Caki2 (cell line): ENCODE data around the gene MYO9B. TPM values are rescaled to one million over a fixed set of nuclear protein-coding genes. Genes with fewer than 3 reads are reported as not detected.

Experiments used
- DNase-seq: peaks from one replicate; pipeline ENCODE4 v3.0.0-alpha.2; 2015; ENCODE audit warnings: low read depth
- in situ Hi-C: cut with HindIII; loops from 2 replicates; pipeline ENCODE4 v1.10.0; 2016; ENCODE audit warnings: low sequenced_read_pairs, low pct_unique_long_range_greater_than_20kb, mixed read lengths
- total RNA-seq: library from RNA; depleted of rRNA; stranded (reverse); fragments of >200 nt; shearing (Covaris generic); gene quantifications from 2 replicates; pipeline ENCODE4 v1.2.3, GENCODE V29; 2014; ENCODE audit warnings: low replicate concordance

Gene MYO9B
- total RNA-seq, 1 experiment from 2014 or later, result 29.6 TPM

DNA sequence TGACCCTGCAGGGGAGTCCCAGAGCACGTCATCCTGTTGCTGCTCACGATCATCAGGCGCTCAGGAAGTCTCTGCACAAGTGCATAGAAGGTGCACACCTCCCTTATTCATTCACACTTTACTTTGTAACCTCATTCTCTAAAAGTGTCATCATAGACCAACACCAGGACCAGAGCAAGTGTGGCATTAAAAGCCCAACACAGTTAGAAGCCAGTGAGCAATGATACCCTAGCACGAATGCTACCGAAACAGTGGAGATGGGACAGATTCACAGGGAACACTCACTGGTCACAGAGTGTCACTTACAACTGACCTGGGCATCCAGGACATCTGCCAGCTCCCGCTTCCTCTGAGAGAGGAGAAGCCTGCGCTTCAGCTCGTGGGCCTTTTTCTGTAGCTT lies 17.3 kb upstream of the MYO9B start:
- in situ Hi-C loops, result no loop called here
- DNase-seq, result no peak

DNA sequence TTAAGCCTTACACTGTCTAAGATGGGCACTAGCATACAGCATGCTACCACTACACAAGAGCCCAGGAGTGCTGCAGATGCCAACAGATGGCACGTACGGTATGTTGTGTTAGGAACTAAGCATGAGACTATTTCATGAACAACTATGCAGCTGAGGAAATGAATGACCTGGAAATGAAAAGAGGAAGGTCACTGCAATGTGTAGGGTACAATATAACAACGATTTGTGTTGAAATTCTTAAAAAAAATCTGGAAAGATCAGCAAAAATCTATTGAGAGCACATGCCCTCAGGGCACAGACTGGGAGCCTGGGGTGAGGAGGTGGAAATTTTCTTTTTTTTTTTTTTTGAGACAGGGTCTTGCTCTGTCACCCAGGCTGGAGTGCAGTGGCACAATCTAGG lies 14.8 kb upstream of the MYO9B start:
- DNase-seq, result no peak
- in situ Hi-C loops, result no loop called here

DNA sequence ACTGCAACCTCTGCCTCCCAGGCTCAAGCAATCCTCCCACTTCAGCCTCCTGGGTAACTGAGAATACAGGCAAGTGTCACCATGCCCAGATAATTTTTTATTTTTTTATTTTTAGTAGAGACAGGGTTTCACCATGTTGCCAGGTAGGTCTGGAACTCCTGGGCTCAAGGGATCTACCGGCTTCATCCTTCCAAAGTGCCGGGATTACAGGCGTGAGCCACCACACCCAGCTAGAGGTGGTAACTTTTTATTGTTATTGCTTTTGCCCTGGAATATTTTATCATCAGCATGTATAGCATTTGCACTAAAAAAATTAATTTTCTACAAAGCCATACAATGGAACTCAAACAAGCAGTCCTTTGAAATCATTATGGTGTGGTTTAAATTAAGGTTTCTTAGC lies 14.4 kb upstream of the MYO9B start:
- DNase-seq, result no peak
- in situ Hi-C loops, result no loop called here

DNA sequence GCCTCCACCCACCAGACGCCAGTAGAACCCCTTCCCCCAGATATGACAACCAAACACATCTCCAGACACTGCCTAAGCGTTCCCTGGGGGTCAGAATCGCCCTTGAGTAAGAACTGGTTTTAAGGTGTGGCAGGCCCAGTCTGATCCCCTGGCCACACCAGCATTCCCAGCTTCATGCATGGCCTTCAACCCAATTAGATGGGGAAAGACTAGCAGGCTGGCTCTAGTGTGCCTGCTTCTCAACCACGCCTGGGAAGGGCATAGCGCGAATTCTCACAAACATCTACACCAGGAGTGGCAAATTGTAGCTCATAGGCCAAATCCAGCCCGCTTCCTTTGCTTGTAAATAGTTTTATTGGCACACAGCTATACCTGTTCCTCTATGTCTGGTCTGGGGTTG lies 13.9 kb upstream of the MYO9B start:
- no peak for DNase-seq
- in situ Hi-C loops, result no loop called here

DNA sequence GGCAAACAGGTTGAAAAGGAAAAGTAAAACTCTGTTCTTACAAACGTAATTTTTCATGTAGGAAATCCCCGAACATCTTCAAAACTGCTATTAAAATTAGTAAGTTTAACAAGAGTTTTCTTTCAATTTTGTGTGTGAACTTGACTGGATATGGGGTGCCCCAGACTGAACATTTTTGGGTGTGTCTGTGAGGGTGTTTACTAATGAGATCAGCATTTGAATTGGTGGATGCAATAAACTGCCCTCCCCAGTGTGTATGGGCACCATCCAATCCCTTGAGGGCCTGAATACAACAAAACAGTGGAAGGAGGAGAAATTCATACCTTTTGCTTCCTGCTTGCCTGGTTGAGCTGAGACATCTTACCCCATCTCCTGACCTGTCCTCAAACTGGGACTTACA lies 12.1 kb upstream of the MYO9B start:
- in situ Hi-C loops, result no loop called here
- no peak for DNase-seq

DNA sequence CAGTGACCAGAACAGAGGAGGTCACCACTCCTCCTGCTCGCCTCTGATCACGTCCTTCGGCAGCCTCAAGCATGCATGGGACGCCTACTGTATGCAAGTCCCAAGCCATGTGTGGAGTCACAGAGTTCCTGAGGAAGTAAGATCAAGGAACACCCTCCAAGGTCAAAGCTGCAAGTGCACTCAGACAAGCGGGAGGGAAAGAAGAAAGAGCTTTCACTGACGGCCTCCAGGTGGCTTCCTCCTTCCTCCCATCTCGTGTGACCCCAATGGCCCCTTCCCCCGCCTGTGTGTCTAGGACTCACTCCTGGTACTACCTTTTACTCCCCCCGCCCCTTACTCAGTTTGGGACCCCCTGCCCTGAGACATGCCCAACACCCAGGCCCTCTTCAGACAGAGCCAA lies 6.4 kb upstream of the MYO9B start:
- in situ Hi-C loops, result no loop called here

DNA sequence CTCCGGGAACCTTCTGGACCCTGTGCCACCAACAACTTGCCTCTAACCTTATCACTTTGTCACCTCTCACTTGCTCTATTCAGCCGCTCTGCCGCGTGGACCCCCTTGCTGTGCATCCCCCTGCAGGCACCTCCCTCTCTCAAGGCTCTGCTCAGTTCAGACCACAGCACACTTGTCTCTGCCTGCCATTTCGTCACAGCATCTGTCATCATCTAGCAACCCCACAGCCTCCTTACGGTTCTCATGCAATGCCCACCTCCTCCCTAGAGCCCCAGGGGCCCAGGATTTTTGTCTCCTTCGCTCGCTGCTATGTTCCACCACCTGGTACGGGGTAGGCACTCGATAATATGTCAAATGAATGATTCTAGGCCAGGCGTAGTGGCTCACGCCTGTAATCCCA lies 5.2 kb upstream of the MYO9B start:
- DNase-seq, result no peak
- in situ Hi-C loops, result no loop called here

More for the DNA sequence above, 6.4 kb upstream of the MYO9B start:
- DNase-seq, result no peak

DNA sequence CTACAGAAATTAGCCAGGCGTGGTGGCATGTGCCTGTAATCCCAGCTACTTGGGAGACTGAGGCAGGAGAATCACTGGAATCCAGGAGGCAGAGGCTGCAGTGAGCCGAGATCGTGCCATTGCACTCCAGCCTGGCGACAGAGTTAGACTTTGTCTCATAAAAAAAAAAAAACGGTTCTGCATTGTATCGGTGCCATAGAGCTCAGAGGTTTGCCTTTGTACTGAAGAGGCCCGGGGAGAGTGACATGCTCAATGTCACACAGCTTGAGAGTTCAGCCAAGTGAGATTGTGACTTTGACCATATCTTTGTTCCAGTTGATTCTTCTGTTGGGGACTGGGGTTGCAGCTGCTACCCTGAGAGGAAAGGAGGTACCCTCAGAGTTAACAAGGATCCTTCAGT lies 4.7 kb upstream of the MYO9B start:
- in situ Hi-C loops, result no loop called here
- DNase-seq, result no peak

DNA sequence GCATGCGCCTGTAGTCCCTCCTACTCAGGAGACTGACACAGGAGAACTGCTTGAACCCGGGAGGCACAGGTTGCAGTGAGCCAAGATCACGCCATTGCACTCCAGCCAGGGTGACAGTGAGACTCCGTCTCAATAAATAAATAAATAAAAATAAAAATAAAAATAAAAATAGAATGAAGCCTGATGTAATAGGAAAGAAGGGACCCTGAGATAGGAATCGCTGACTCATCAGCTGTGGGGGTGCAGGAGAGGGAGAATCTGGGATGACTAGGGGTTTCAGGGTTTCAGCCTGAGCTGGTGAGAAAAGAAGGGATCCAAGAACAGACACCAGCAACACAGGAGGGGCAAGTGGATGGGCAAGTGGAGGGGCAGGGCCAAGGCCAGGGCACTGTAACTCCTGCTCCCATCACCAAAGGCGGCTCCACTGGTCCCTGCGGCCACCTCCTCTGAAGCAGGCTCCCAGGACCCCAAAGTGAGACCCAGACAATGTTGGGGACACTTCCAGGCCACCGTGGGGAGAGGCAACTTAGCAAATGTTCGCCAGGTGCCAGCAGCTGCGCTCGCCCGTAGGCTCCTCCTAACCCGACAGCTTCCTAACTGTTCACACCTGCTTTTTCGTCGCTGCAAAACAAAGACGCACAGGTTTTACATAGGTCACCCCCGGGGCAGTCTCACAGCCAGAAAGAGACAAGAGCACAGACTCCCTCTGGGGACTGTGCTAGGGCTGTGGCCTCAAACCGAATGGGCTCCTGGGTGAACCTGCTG lies 1.5 kb upstream of the MYO9B start:
- DNase-seq, result no peak
- in situ Hi-C loops, result no loop called here

DNA sequence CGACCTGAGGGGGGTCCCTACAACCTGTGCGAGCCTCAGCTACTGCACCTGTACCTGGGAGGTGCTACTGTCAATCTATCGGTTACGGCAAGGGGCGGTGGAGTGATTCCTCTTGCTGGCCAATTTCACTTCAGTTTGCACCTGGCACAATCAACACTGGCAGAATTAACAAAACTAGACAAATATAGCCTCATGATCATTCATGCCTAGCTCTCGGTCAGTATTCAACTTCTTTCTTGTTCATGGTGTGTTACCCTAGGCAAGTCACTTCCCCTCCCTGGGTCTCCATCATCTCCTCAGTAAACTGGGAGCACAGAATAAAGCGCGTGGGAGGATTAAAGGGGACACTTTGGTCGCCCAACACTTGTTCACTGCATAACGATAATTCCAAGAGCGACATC lies 943 bp upstream of the MYO9B start:
- in situ Hi-C loops, result no loop called here

DNA sequence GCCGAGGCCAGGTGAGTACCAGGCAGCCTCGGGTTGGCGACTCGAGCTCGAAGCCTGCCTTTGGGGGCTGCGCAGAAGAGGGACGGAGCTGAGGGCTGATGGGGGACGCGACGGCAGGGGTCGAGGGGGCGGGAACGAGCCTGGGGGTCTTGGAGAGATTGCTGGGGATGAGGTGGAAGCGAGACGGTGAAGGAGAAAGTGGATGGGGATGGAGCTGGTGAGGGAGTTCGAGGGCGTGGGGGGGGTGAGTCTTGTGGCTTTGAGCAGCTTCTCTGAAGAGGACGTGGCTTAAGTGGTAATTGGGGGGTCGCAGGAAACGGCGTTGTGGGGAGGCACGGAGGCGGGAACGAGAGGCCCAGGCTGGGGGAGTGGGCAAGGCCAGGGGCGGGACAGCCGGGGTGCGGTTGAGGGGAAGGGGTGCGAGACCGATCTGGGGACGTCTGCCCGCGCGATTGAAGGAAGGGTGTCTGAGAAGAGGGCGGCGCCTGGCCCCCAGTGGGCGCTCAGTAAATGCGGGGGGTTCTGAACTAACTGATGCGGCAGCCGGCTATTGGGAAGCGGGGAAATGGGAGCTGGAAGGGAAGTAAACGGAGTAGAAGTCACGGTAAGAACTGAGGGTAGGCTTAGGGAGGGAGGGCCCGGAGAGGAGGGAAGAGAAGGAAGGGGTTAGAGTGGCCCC lies 426 bp downstream of the MYO9B start:
- DNase-seq, result no peak

More for the DNA sequence above, 943 bp upstream of the MYO9B start:
- no peak for DNase-seq

DNA sequence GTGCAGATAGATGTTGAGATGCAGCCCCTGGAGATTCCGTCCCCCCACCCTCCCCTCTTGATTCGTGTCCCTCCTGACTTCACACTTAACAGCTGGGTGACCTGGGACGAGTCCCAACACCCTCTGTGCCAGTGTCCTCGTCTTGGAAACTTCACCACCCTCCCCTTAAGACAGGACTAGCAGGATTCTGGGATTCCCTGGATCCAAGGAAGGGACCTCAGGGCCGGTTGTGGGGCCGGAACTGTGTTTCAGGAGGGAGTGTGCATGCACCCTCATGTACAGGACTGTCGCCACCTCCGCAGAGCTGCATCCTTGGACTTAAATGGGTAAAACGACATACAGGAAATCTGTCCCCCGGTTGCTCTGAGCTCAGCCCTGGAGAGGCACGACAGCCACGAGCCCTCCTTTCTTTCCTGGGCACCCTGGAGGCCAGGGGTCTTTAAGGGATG lies 990 bp downstream of the MYO9B start:
- DNase-seq, result no peak
- in situ Hi-C loops, result no loop called here

More for the DNA sequence above, 426 bp downstream of the MYO9B start:
- in situ Hi-C loops, result no loop called here

DNA sequence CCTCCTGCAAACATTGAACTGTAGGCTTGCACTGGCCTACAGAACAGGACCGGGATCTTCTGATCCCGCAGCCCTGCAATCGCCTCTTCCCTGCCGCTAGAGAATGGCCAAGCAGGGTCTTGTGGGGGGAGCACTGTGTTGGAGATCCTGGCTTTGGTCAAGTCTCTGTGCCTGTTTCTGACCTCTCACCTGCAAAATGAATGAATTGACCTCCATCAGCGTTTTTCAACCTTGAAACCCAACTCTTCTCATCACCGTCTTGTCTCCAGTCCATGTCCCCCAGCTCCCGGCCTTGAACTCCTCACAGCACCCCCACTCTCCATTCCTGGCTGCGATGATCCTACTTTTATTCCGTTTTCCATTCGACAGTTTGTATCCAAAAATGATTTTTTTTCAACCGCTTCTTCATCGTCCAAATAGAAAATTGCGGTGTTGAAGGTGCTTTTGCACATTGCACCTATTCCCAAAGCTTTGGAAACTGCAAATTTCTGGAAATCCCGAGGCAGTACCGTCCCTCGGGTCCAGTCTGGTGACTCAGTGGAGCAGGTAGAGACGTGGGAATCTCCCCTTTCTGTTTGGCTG lies 2.0 kb downstream of the MYO9B start:
- DNase-seq, result no peak
- in situ Hi-C loops, result no loop called here

DNA sequence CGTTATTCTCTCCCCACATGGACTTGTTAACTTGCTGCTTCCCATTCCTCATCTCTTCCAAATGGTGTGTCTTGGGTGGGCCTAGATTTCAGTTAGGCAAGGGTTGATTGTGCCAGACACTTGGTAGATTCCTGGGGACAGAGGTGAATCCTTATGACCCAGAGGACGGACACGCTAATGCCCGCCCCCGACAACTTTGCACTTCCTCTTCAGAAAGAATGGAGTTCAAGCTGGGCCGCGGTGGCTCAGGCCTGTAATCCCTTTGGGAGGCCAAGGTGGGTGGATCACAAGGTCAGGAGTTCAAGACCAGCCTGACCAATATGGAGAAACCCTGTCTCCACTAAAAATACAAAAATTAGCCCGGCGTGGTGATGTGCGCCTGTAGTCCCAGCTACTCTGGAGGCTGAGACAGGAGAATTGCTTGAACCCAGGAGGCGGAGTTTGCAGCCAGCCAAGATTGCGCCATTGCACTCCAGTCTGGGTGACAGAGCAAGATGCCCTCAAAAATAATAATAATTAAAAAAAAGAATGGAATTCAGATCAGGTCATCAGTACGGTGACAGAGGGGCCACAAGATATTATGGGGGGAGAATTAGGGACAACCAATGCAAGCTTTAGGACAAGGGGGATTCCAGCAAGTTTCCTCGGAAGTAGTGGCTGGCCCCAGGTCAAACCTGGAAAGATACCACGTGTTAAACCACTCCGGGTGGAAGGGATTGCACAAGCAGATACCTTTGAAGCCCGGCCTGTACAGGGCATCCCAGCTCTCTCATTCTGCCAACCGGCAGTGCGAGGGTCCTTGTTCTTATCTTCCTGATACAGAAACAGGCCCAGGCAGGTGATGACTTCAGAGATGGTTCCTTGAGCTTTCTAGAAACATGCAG lies 2.7 kb downstream of the MYO9B start:
- in situ Hi-C loops, result no loop called here
- no peak for DNase-seq

DNA sequence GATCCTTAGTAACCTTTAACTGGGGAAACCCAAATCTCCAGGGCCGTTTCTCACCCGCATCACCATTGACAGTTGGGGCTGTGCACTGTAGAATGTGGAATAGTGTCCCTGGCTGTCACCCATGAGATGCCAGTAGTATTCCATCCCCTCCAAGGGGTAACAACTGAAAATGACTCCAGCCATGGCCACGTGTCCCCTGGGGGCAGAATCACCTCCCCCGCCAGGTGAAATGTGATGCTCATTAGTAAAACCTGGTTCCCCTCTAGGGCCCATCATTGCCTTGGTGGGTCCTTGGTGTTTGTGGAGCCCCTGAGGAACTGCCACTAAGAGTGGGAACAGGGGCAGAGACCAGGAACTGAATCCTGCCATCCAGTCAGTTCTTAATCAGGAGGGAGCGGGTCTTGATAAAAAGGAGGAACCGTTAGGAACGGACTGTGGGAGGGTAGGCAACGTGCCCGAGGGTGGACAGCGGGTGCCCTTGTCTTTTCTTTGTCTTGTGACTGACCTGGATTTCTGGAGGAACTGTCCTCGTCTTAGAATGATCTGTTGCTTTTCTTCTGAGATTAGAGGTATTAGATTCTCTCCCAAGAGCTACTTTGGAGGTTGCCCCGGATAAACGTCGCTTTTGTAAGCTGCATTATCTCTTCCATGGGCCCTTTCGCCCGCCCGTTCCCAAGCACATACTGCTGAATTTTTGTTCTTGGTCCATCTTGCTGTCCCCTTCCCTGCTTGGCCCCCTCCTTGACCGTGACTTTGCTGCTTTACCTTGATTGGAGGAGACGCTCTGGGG lies 3.5 kb downstream of the MYO9B start:
- no peak for DNase-seq
- in situ Hi-C loops, result no loop called here

DNA sequence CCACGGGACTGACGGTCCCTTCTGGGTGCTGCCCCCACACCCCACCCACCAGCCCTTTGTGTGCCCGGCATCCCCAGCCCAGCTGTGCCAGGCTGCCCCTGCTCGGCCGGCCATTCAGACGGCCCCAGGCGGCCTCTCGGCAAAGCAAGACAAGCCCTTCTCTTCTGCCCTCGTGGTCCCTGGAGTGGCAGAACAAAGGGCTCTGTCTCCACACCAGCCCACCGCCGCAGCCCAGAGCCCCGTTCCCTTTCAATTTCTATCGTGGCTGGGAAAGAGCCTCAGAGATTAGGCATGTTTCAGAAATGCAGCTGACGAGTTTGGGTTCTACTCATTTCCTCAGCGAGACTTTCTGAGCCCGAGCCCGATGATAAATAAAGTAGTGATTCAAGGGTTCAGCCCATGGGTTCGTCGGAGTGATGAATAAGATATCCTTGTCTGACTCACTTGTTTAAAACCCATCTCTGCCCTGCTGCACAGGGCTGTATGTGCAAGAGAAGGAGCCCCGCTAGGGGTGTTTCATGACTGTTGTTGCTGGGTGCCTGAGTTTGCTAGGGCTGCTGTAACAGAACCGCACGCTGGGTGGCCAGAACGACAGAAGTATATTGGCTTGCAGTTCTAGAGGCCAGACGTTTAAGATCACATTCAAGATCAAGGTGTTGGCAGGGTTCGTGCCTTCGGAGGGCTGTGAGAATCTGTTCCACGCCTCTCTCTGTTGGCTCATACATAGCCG lies 4.3 kb downstream of the MYO9B start:
- in situ Hi-C loops, result no loop called here

DNA sequence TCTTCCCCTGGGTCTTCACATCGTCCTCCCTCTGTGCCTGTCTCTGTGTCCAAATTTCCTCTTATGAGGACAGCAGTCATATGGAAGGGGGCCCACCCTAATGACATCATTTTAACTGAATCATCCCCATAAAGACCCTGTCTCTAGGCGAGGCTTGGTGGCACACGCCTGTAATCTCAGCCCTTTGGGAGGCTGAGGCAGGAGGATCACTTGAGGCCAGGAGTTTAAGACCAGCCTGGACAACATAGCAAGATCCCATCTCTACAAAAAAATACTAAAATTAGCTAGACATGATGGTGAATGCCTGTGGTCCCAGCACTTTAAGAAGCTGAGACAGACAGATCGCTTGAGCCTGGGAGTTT lies 4.8 kb downstream of the MYO9B start:
- DNase-seq, result no peak
- in situ Hi-C loops, result no loop called here

More for the DNA sequence above, 4.3 kb downstream of the MYO9B start:
- DNase-seq, result peak; percentile 93
